HPDE6-E6E7 (cell line): ENCODE measurements around the gene GPR173.

Experiments used
- DNase-seq: peaks from one replicate; pipeline ENCODE4 v3.0.0; 2011; ENCODE audit warnings: missing footprints; ENCODE audit errors: extremely low spot score

Gene GPR173

GRCh38 chrX:53048169-53049126 lies at the start of gene GPR173:
TSS of gene GPR173 (plus strand) at chrX:53048789. CDS start at chrX:53076622, 27,833 bp downstream.
- no peak for DNase-seq

DNA sequence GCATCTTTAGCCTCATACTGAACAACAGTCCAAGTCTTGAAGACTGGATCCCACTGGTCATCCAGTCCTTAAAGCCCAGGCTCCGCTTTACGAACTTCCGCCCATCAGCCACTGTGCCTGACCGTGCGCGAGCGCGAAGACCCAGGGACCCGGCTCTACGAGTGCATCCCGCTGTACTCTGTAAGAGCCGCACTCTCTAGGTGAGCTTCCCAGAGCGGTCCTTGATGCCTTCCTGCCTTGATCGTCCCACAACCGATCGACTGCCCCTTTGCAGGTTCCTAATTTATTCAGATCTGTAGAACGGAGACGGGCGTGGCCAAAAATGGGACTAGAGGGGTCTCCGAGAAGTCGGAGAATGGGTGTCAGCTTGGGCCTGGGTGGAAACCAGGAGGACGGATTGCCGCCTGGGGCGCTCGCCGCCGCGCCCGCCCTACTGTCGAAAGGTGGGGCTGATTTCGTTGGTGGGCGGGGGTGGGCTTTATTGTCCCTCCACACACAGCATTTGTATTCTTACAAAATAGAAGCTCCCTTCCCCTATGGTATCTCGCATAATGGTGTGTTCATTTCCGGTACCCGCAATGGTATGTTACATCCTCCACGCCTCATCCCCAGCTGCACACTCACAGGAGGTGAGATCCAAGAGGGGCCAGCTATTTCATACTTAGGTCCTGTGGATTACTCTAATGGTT lies 48.0 kb upstream of the GPR173 start:
- no peak for DNase-seq

GRCh38 chrX:53001958-53002357 lies 46.6 kb upstream of the GPR173 start:
- no peak for DNase-seq

DNA sequence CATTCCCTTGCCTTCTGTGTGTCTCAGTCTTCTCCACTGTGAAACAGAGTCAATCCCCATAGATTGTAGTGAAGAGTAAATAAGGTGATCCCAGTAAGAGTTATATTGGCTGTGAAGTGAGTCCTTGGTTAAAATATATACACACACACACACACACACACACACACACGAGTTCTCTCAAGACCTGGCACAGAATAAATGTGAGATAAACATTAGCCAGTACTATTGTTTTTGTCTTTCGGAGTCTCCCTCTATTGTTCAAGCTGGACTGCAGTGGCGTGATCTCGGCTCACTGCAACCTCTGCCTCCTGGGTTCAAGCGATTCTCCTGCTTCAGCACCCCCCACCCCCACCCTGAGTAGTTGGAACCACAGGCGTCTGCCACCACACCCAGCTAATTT lies 45.5 kb upstream of the GPR173 start:
- DNase-seq: no peak

DNA sequence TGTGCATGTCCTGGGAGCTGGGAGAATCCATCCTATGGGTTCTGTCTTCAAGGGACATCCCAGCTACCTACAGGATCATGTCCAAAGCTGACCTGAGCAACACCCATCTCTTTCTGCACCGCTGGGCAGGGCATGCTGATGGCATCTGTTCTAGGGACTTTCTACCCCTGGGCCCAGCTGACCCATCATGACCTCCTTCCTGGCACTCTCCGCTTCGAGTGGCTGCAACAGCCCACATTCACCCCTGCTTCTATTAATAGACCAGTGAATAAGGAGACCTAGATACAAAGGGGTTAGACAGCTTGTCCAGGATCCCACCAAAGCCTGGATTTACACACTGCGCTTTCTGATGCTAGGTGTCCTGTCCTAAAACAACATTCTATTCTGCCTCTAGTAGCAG lies 44.6 kb upstream of the GPR173 start:
- DNase-seq: no peak

GRCh38 chrX:53004811-53005210 lies 43.8 kb upstream of the GPR173 start:
- no peak for DNase-seq

DNA sequence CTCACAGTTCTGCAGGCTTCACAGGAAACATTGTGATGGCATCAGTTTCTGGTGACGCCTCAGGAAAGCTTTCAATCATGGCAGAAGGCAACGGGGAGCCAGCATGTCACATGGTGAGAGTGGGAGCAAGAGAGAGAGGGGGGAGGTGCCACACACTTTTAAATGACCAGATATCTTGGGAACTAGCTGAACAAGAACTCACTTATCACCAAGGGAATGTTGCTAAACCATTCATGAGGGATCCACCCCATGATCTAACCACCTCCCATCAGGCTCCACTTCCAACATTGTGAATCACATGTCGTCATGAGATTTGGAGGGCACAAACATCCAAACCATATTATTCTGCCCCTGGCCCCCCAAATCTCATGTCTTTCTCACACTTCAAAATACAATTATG lies 43.3 kb upstream of the GPR173 start:
- no peak for DNase-seq

- no peak for DNase-seq
Observed at GRCh38 chrX:53009032-53009431, 39.6 kb upstream of the GPR173 start.

DNA sequence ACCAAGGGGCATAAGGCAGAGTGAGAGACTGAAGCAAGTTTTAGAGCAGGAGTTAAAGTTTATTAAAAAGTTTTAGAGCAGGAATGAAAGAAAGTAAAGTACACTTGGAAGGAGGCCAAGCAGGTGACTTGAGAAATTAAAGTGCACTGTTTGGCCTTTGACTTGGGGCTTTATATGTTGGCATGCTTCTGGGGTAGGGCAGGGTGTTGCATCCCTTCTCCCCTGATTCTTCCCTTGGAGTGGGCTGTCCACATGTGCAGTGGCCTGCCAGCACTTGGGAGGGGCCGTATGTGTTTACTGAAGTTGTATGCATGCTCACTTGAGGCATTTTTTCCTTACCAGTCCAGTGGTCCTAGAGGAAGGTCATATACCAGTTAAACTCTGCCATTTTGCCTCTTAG lies 35.3 kb upstream of the GPR173 start:
- DNase-seq: no peak

- DNase-seq: no peak
Observed at GRCh38 chrX:53018627-53019026, 30.0 kb upstream of the GPR173 start.

DNA sequence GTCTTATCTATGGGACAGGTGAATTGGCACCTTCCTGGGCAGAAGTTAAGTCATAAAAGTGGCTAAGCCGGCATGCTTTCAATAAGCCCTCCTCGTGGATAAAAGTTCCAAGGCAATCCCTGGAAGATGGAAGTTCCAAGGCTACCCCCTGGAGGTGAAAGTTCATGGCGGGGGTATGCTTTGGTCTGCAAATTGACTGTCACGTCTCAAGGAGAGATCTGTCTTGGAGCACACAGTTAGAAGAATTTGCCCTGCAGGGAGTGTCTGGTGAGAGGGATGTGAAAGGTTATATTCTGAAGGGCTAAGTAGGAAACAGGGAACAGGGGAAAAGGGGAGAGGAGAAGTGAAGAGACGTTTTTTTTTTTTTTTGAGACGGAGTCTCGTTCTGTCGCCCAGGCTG lies 26.2 kb upstream of the GPR173 start:
- no peak for DNase-seq

DNA sequence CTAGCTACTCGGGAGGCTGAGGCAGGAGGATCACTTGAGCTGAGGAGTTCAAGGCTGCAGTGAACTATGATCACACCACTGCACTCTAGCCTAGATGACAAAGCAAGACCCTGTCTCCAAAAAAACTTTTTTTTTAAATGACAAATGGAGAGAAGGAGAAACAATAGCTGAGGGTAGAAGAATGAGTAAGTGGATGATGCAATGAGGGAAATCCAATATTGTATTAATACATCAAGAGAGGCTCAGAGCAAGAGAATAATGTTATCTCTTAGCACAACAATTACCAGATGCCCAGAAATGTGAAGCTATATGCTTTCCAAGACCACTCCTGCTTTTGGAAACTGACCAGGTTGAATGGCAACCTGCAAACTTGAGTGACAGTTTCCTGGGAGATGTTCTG lies 19.9 kb upstream of the GPR173 start:
- DNase-seq: no peak

DNA sequence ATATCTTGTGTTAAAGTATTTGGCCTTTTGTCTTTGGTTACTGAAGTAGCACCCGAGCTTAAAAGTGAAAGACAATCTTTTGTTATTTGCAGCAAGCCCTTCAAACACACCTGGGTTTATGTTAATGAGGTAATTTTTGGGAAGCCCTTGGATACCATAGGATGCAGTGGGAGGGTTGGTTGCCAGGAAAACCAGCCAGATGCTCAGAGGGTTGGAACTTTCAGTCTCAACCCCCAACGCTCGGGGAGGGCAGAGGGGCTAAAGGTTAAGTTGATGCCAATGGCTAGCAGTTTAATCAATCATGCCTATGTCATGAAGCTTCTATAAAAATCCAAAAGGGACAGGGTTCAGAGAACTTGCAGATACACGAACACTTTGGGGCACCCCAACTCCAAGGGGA lies 17.2 kb upstream of the GPR173 start:
- no peak for DNase-seq

DNA sequence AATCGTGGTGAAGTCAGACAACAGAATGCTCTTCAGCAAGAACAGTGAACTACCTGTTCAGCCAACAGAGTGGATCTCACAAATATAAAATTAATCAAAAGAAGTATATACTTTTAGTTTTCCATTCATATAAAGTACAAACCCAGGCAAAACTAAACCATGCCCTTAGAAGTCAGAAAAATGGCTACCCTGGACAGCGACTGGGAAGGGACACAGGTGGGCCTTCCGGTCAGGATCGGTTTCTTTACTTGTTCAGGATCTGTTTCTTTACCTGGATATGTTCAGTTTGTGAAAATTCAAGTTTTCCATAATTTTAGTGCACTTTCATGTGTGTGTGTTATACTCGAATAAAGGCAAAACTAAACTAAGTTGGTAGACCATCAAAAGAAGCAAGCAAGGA lies 12.4 kb upstream of the GPR173 start:
- no peak for DNase-seq

DNA sequence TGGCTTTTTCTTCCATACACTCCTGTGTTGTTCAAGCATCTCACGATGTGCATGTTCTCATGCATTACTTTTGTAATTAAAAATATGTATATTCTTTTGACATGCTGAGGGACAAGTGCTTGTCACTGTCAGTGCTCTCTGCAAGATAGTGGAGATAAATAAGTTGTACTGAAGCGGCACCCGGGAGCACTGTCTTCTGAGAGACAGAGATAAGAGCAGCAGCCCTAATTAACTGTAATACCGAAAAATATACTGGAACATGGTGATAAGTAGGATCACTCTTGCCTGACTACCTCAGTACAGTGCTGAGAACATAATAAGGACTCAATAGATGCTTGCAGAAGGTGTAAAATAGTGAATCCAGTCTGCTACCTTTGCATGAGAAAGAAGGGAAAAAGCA lies 9.4 kb upstream of the GPR173 start:
- no peak for DNase-seq

- no peak for DNase-seq
Observed at GRCh38 chrX:53044995-53045394, 3.6 kb upstream of the GPR173 start.

DNA sequence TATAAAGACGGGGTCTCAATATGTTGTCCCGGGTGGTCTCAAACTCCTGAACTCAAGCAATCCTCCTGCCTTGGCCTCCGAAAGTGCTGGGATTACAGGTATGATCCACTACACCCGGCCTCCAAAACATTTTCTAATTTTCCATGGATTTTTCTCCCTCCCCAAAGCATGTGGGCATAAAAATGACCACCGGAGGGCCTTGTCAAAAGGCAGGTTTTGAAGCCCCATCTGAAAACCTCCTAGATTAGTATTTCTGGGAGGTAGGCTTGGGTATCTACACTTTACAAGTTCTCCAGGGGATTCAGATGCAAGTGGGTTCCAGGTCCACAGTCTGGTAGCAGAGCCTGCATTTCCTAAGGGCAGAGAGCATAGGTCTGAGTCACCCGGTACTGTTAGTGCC lies 1.4 kb upstream of the GPR173 start:
- no peak for DNase-seq

GRCh38 chrX:53049127-53049517 lies 533 bp downstream of the GPR173 start:
- DNase-seq: no peak

DNA sequence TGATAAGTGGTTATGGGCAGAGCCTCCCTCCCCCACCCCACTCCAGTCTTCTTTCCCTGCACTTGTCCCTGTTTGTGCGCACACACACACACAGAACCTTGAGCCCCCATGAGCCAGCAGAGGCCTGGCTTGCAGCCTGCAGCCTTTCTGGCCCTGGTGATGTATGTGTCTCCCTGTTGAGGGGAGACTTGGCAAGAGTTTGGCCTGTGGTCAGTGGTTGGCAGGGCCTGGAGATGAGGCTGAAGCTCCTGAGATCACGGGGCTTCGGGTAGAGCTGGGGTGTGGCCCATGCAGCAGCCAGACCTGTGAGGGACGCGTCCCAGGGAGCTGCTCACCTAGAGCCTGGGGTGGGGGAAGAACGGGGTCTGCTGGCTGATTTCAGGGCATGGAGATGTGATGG lies 2.3 kb downstream of the GPR173 start:
- DNase-seq: no peak

DNA sequence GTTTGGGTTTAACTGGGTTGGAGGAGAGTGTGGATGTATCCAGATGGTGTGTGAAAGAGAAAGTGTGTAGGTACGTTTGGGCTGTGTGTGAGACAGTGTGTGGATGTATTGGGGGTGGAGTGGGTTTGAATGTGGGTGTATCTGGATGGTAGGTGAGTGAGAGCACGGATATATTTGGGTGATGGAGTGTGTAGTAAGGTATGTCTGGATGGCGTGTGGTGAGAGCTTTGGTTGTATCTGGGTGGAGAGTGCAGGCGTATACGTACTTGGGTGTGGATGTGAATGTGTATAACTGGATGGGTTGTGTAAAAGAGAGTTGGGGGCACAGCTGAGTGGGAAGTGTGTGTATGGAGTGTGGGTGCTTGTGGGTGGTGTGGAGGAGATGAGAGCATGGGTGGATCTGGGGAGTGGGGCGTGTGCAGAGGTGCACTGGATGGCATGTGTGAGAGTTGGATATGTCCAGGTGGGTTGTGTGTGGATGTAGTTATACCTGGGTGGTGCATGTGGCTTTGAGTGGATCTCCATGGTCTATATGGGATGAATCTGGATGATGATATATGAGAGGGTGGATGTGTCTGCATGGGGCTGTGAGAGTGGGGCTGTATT lies 6.8 kb downstream of the GPR173 start:
- no peak for DNase-seq

DNA sequence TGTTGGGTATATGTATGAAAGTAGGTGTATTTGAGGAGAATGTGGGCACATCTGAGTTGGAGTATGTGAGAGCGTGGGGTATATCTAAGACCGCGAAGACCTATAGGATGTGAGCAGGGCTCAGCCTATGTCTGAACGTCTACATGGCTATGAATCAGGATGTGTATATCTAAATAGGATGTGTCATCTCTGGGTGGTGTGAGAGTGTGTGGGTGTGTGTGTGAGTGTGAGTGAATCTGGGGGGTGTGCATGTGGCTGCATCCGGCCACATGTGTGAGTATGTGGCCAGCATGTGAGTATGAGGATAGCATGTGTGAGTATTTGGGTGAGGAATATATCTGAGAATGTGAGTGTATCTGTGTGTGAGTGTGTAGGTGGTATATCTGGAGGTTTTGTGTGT lies 7.7 kb downstream of the GPR173 start:
- no peak for DNase-seq

- DNase-seq: no peak
Observed at GRCh38 chrX:53065104-53065503, 16.5 kb downstream of the GPR173 start.

DNA sequence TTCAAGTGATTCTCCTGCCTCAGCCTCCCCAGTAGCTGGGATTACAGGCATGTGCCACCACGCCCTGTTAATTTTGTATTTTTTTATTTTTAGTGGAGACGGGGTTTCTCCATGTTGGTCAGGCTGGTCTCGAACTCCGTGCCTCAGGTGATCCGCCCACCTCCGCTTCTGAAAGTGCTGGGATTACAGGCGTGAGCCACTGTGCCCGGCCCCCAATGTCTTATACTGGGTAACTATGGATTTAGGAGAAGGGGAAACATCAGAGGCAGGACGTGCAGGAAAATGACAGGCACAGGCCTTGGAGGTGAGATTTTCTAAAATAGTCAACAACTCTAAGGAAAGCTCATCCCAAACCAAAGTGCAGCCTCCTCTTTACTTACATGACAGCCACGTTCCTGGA lies 22.5 kb downstream of the GPR173 start:
- DNase-seq: no peak
